ENCODE data around the gene RIC3. TPM values are rescaled to one million over a fixed set of nuclear protein-coding genes. Genes with fewer than 3 reads are reported as not detected.

The RIC3 gene
- total RNA-seq, 4 donors from 2014 or later: 11.8 to 28.2 (median 18.9) TPM

DNA sequence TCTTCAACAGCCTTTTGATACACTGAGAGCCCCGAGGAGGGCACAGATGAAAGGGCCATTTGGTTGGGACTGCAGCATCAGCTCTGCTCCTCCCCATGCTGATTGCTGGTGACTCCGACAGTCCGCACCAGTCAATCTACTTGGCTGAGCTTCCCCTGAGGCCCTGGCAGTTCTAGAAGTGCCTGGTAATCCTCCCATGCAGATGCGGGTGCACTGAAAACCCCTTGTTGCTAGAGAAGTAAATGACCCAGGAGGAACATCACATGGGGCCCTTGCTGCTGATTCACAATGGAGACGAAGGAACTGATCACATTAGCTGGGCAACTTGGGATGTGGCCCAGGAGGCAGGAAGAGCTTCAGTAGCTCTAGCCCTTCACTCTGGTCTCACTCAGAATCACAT is 35.2 kb upstream of the RIC3 start:
- no peak overlapping the region for H3K27ac ChIP-seq
- no peak overlapping the region for H3K4me3 ChIP-seq
- TF ChIP-seq EP300 (IDR thresholded peaks at IDR 0.05): no peak
- no peak for TF ChIP-seq POLR2A (IDR thresholded peaks at IDR 0.05)
- TF ChIP-seq, protein P1, sequence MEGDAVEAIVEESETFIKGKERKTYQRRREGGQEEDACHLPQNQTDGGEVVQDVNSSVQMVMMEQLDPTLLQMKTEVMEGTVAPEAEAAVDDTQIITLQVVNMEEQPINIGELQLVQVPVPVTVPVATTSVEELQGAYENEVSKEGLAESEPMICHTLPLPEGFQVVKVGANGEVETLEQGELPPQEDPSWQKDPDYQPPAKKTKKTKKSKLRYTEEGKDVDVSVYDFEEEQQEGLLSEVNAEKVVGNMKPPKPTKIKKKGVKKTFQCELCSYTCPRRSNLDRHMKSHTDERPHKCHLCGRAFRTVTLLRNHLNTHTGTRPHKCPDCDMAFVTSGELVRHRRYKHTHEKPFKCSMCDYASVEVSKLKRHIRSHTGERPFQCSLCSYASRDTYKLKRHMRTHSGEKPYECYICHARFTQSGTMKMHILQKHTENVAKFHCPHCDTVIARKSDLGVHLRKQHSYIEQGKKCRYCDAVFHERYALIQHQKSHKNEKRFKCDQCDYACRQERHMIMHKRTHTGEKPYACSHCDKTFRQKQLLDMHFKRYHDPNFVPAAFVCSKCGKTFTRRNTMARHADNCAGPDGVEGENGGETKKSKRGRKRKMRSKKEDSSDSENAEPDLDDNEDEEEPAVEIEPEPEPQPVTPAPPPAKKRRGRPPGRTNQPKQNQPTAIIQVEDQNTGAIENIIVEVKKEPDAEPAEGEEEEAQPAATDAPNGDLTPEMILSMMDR (IDR thresholded peaks at IDR 0.05): no peak
- H3K27me3 ChIP-seq: peaks cover 0 to 13% of the 10 kb centered on the region in 2 donors
- peaks cover 0 to 13% (median 1%) of the 10 kb centered on the region in 4 donors for H3K4me1 ChIP-seq
- H3K36me3 ChIP-seq: no peaks in the 10 kb centered on the region
- 62 to 75% methylated on average over 5 of the region's 5 CpGs for WGBS, 2 donors
- no peak for DNase-seq (ENCODE audit: low spot score in 2 of 2)
- H3K9me3 ChIP-seq: no peaks in the 10 kb centered on the region

DNA sequence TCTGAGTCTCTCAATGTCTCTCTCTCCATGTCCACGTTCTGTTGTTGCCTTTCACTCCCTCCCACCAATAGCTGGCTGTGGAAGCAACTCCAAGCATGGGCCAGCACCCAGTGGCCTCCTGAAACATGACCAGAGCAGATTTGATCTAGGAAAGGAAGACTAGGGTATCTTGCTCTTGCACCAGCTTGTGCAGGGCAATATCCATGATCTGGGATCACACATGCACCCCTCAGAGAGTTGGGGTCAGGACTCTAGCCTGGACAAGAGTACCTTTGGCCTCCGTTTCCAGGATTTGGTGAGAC is 34.5 kb upstream of the RIC3 start:
- Histone ChIP-seq H3K36me3 (no peaks in the 10 kb centered on the region), H3K4me1 (peaks cover 0 to 13% (median 1%) of the 10 kb centered on the region in 4 donors), H3K27ac (no peak overlapping the region), H3K27me3 (peaks cover 0 to 6% of the 10 kb centered on the region in 2 donors), H3K9me3 (no peaks in the 10 kb centered on the region), H3K4me3 (no peak overlapping the region)
- no peak for DNase-seq (ENCODE audit: low spot score in 2 of 2)
- TF ChIP-seq, protein P1 (IDR thresholded peaks at IDR 0.05): no peak
- TF ChIP-seq EP300 (IDR thresholded peaks at IDR 0.05): no peak
- no peak for TF ChIP-seq POLR2A (IDR thresholded peaks at IDR 0.05)
- WGBS, 2 donors: 86 to 88% methylated on average over 2 of the region's 2 CpGs

DNA sequence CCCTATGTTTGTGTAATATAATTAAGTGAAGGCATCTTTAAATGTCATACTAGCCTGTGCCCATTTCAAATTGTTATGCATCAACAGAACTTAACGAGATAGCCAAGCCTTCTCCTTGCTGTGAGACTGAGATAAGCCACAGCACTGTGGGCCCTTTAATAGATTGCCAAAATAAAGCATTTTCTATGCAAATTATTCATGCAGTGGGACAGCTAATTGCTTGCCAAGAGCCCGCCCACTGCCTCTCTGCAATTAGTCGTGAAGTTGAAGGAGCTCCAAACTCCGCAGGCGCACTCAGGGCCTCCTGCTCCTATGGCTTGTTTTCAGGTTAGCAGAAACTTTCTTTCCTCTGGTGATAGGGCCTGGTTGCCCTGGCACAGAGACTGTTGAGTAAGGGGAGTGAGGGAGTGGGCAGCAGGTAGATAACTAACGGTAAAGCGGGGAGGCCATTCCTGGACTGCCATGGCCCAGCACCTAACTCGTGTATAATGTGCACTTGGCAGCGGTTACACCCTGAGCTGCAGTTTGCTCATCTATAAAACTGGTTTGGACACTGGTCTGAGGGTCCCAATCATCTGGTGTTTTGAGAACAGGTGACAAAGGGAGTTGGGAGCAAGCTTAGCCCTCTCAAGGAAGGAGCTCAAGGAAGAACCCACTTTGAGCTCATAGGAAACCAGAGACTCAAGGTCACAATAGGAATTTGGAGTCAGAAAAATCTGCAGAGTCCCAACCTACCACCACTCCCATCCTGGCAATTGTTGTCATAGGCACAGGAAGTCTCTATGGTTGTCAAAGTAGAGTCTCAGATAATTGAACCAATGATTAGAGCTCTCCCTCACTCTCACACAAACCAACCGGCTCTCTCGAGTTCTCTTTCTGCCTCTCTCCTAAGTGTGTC is 33.9 kb upstream of the RIC3 start:
- Histone ChIP-seq H3K27me3 (peaks cover 0 to 3% of the 10 kb centered on the region in 2 donors), H3K9me3 (no peaks in the 10 kb centered on the region), H3K36me3 (no peaks in the 10 kb centered on the region), H3K4me1 (peaks cover 0 to 13% (median 1%) of the 10 kb centered on the region in 4 donors), H3K4me3 (no peak overlapping the region), H3K27ac (no peak overlapping the region)
- no peak for TF ChIP-seq EP300 (IDR thresholded peaks at IDR 0.05)
- no peak for TF ChIP-seq POLR2A (IDR thresholded peaks at IDR 0.05)
- TF ChIP-seq, protein P1 (IDR thresholded peaks at IDR 0.05): no peak
- 79 to 81% methylated on average over 11 of the region's 11 CpGs for WGBS, 2 donors
- no peak for DNase-seq (ENCODE audit: low spot score in 2 of 2)

DNA sequence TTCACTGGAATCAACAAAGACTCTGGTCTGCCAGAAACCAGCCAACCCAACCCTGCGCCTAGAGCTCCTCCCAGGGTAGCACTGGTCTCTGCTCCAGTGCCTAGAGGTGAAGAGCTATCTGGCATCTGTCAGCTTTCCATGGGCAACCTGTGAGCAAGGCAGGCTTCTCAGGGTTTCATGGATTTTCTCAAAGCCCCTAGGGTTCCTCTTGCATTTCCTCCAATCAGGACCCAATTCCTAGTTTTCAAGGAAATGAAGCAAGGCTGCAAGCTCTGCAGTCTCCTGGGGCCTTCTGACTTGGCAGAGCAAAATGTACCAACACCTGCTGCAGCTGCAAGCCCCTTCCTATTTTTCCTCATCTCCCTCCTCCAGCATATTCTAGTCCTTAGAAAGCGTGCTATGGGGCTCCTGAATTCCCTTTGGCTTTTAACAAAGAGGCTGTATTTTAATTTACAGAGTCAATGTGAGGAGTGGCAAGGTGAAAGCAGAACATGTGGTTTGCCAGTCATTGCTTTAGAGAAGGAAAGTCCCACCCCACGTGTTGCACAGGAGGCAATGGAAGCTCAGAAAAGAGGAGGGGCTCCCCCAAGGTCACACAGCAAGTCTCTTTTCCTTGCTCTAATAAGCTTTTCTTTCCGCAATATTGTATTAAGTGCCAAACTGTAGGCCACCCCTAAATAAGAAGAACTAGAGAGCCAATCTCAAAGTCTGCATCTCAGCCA is 33.0 kb upstream of the RIC3 start:
- 42 to 49% methylated on average over 4 of the region's 4 CpGs for WGBS, 2 donors
- DNase-seq (ENCODE audit: low spot score in 2 of 2): no peak
- H3K4me3 ChIP-seq: no peak overlapping the region
- H3K27ac ChIP-seq: no peak overlapping the region
- H3K9me3 ChIP-seq: no peaks in the 10 kb centered on the region
- H3K4me1 ChIP-seq: peaks cover 0 to 4% (median 1%) of the 10 kb centered on the region in 4 donors
- H3K27me3 ChIP-seq: no peaks in the 10 kb centered on the region
- TF ChIP-seq POLR2A (IDR thresholded peaks at IDR 0.05): no peak
- TF ChIP-seq, protein P1 (IDR thresholded peaks at IDR 0.05): no peak
- TF ChIP-seq EP300 (IDR thresholded peaks at IDR 0.05): no peak
- H3K36me3 ChIP-seq: no peaks in the 10 kb centered on the region

DNA sequence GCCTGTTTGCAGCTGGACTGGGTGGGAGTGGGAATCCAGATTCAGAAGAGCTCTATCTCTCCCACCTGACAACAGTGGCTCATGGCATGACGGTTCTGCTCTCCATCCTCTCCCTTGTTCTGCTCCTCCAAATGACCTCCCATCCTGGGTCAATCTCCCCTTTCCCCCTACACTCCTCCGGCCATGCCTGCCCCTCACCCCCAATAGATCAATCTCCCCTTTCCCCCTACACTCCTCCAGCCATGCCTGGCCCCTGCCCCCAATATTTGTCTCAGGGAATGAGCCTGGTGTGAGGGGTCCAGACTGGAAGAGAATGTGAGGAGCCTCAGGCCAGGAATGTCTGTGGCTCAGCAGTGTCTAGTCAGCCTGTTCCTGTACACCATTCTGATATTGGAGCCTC is 30.9 kb upstream of the RIC3 start:
- DNase-seq (ENCODE audit: low spot score in 2 of 2): no peak
- no peaks in the 10 kb centered on the region for H3K4me1 ChIP-seq
- H3K27me3 ChIP-seq: no peaks in the 10 kb centered on the region
- H3K9me3 ChIP-seq: no peaks in the 10 kb centered on the region
- WGBS, 2 donors: 73 to 80% methylated on average over 2 of the region's 2 CpGs
- H3K4me3 ChIP-seq: no peak overlapping the region
- TF ChIP-seq EP300 (IDR thresholded peaks at IDR 0.05): no peak
- TF ChIP-seq, protein P1 (IDR thresholded peaks at IDR 0.05): no peak
- TF ChIP-seq POLR2A (IDR thresholded peaks at IDR 0.05): no peak
- no peak overlapping the region for H3K27ac ChIP-seq
- H3K36me3 ChIP-seq: no peaks in the 10 kb centered on the region

Data from tibial nerve (tissue), 4 donors.